Astrocyte (in vitro differentiated cells and primary cell): ENCODE results near the gene DPF3.

Experiments
- CTCF ChIP-seq: IDR thresholded peaks from 2 replicates; pipeline ENCODE4 v1.5.1; 2011; ENCODE audit warnings: low read depth, mild to moderate bottlenecking, inconsistent platforms, low read length, moderate library complexity; ENCODE audit not compliant: insufficient read depth
- EZH2 ChIP-seq: IDR thresholded peaks from 2 replicates; pipeline ENCODE4 v1.6.1; 2012; ENCODE audit warnings: mild to moderate bottlenecking, low read length, inconsistent platforms; ENCODE audit not compliant: insufficient read depth

DNA sequence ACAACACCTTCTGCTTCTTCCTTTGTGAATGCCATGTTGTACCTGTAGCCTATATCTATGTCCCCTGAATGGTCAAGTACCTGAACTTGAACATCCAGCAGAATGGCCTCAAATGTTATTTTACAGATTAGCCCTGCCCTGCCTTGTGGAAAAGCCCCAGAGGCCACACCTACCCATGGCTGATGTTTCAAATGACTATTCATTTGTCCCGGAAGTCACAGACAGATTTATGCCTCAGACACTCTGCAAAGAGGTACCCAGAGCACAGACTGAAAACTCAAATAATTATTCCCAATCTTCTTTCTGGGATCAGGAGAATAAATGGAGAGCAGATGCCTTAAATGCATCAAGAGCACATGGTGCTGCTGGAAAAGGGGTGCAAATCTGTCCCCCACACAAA is 13.0 kb upstream of the DPF3 start:
- no peak for TF ChIP-seq EZH2
- TF ChIP-seq CTCF: no peak
